K562 (cell line): ENCODE data around the gene MICALL2. TPM values are rescaled to one million over a fixed set of nuclear protein-coding genes. Genes with fewer than 3 reads are reported as not detected.

Source experiments
- EP400 ChIP-seq: fragments of 450-650 bp; IDR thresholded peaks from 2 replicates; pipeline ENCODE4 v1.6.1; 2017; ENCODE audit warnings: antibody characterized with exemption, mild to moderate bottlenecking, moderate library complexity
- ESRRB ChIP-seq: fragments of 250-450 bp; sonication (Bioruptor Pico); IDR thresholded peaks from 2 replicates; pipeline ENCODE4 v1.5.0; 2020; ENCODE audit warnings: mild to moderate bottlenecking, moderate library complexity, borderline replicate concordance
- FIP1L1 ChIP-seq: fragments of 200-400 bp; formaldehyde crosslinking; IDR thresholded peaks from 2 replicates; pipeline ENCODE4 v1.6.1; 2018; ENCODE audit warnings: mild to moderate bottlenecking, low read depth, low read length; ENCODE audit not compliant: poor library complexity, severe bottlenecking
- FOXJ3 ChIP-seq: sonication (generic); formaldehyde crosslinking; IDR thresholded peaks from 2 replicates; pipeline ENCODE4 v1.4.0; 2020; ENCODE audit warnings: mild to moderate bottlenecking, missing genetic modification reagents
- HDAC1 ChIP-seq, 2 experiments: fragments of 450-650 bp; IDR thresholded peaks; 2 replicates each; pipeline ENCODE4 v1.6.1; 2016 to 2017; ENCODE audit warnings: inconsistent platforms in 1 of 2, mild to moderate bottlenecking in 1 of 2, moderate library complexity in 1 of 2
- HNRNPUL1 ChIP-seq: fragments of 200-400 bp; formaldehyde crosslinking; IDR thresholded peaks from 2 replicates; pipeline ENCODE4 v1.6.1; 2017; ENCODE audit warnings: low read length
- MCM2 ChIP-seq: fragments of 450-650 bp; IDR thresholded peaks from 2 replicates; pipeline ENCODE4 v1.6.1; 2017; ENCODE audit warnings: low read depth, mild to moderate bottlenecking
- MYC ChIP-seq, 2 experiments: fragments of 250-450 bp in 1 of 2; sonication (Bioruptor Pico) in 1 of 2; IDR thresholded peaks; 2 replicates each; pipeline versions ENCODE4 v1.5.1 to v1.6.1; 2012 to 2021; ENCODE audit warnings: low read depth in 2 of 2, borderline replicate concordance in 1 of 2, improper control_type of control experiment in 1 of 2, low read length in 1 of 2, mild to moderate bottlenecking in 1 of 2, moderate library complexity in 1 of 2
- RHOXF2B ChIP-seq: fragments of 250-450 bp; sonication (Bioruptor Pico); conservative IDR thresholded peaks from 2 replicates; pipeline ENCODE4 v1.5.1; 2021
- SAP30 ChIP-seq: fragments of 200-600 bp; sonication (generic); IDR thresholded peaks from 2 replicates; pipeline ENCODE4 v1.6.1; 2012; ENCODE audit warnings: borderline replicate concordance, low read depth, mild to moderate bottlenecking, moderate library complexity, low read length, control low read depth, inconsistent platforms; ENCODE audit not compliant: insufficient read depth, poor library complexity, severe bottlenecking
- TAF7 ChIP-seq: fragments of 450-650 bp; IDR thresholded peaks from 2 replicates; pipeline ENCODE4 v1.6.1; 2016; ENCODE audit warnings: missing genetic modification characterization, missing compliant biosample characterization
- ZBTB8A ChIP-seq: fragments of 450-650 bp; IDR thresholded peaks from 2 replicates; pipeline ENCODE4 v1.6.1; 2018; ENCODE audit warnings: mild to moderate bottlenecking, moderate library complexity; ENCODE audit not compliant: partially characterized antibody
- ZNF785 ChIP-seq: fragments of 250-450 bp; sonication (Bioruptor Pico); IDR thresholded peaks from 2 replicates; pipeline ENCODE4 v1.4.0; 2020; ENCODE audit warnings: mild to moderate bottlenecking
- polyA plus RNA-seq, 8 experiments: library from polyadenylated mRNA; depleted of rRNA in 4 of 8; stranded (reverse) in 5 of 8; unstranded in 3 of 8; fragments of >200 nt; fragmentation: Nextera tagmentation in 2 of 8; fragmentation: Illumina TruSeq in 1 of 8; extraction: Ambion mirVana in 2 of 8; extraction: Trizol in 1 of 8; gene quantifications; 2 replicates each; pipeline versions ENCODE4 v1.2.1 to v1.2.3, GENCODE V29; 2011 to 2014; ENCODE audit warnings: inconsistent platforms in 1 of 8, missing spikeins in 1 of 8
- total RNA-seq, 7 experiments: library from RNA; depleted of rRNA in 6 of 7; stranded (reverse); fragments of >200 nt in 6 of 7; fragmentation: Illumina TruSeq in 2 of 7; extraction: Trizol in 2 of 7; gene quantifications; 2 replicates each; pipeline versions ENCODE4 v1.2.1 to v1.2.3, GENCODE V29; 2011 to 2021; ENCODE audit warnings: low replicate concordance in 1 of 7
- TF ChIP-seq, protein P1 (sequence below): fragments of 450-650 bp; formaldehyde crosslinking; IDR thresholded peaks from 2 replicates; pipeline ENCODE4 v1.4.0; 2020; ENCODE audit warnings: mild to moderate bottlenecking, moderate library complexity
- TF ChIP-seq, protein P2 (sequence below): fragments of 450-650 bp; IDR thresholded peaks from 2 replicates; pipeline ENCODE4 v1.6.1; 2014; ENCODE audit warnings: low read depth, mild to moderate bottlenecking, moderate library complexity, borderline replicate concordance
- TF ChIP-seq, protein P3 (sequence below): sonication (generic); formaldehyde crosslinking; IDR thresholded peaks from 2 replicates; pipeline ENCODE4 v1.8.1; 2023; ENCODE audit warnings: mild to moderate bottlenecking, missing genetic modification reagents

The MICALL2 gene
- total and polyA plus RNA-seq, 9 of the 15 experiments (the other 6 are each of a cell fraction or from before 2014, with no cell fraction given), result 1.8 to 103 (median 17.0) TPM

DNA sequence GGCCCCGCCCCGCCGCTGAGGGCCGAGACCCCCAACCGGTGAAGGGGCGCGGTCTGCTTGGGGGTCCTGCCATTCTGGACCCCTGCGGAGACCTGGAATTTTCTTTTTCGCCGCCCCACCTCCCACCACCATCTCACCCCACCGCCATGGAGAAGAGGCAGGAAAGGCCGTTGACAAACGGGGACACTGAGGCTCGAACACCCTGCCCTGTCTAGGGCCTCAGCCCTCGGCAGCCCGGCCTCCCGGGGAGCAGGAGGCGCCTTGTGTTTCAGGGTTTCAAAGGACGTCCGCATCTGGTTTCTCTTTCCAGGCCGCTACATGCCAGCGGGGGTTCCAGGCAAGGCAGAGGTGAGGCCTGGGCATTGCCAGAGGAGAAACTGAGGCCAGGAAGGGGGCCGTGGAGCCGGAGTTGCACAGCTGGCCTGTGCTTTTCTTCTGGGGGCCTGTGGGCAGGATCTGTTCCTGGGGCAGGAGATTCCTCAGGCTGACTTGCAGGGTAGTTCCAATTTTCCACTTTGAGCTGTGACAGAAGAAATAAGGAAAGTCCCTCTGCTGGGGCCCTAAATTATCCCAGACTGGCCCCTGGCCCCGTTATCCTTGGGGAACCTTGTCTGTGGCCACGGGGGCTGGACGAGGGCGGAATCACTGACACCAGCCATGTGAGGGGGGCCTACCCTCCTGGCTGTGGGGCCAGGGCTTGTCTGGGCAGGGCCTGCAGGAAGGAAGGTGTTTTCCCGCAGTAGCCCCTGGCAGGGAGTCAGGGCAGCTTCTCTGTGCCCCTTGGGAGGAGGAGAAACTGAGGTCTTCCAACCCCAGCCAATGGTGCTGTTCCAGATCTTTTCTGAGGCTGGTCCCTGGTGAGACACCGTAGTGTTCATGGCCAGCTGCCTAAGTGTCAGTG lies 900 bp upstream of the MICALL2 start (continued):
- no peak for TF ChIP-seq ESRRB (CRISPR knock-in tag)
- TF ChIP-seq RHOXF2B (CRISPR knock-in tag), result no peak
- TF ChIP-seq, protein P1, sequence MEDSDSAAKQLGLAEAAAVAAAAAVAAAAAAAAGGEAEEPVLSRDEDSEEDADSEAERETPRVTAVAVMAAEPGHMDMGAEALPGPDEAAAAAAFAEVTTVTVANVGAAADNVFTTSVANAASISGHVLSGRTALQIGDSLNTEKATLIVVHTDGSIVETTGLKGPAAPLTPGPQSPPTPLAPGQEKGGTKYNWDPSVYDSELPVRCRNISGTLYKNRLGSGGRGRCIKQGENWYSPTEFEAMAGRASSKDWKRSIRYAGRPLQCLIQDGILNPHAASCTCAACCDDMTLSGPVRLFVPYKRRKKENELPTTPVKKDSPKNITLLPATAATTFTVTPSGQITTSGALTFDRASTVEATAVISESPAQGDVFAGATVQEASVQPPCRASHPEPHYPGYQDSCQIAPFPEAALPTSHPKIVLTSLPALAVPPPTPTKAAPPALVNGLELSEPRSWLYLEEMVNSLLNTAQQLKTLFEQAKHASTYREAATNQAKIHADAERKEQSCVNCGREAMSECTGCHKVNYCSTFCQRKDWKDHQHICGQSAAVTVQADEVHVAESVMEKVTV, result no peak
- no peak for TF ChIP-seq TAF7 (tag)
- no peak for TF ChIP-seq FOXJ3
- peak; percentile 66 for TF ChIP-seq FIP1L1
- no peak for TF ChIP-seq ZBTB8A
- TF ChIP-seq, protein P2, sequence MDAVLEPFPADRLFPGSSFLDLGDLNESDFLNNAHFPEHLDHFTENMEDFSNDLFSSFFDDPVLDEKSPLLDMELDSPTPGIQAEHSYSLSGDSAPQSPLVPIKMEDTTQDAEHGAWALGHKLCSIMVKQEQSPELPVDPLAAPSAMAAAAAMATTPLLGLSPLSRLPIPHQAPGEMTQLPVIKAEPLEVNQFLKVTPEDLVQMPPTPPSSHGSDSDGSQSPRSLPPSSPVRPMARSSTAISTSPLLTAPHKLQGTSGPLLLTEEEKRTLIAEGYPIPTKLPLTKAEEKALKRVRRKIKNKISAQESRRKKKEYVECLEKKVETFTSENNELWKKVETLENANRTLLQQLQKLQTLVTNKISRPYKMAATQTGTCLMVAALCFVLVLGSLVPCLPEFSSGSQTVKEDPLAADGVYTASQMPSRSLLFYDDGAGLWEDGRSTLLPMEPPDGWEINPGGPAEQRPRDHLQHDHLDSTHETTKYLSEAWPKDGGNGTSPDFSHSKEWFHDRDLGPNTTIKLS, result no peak
- peak; percentile 32 for TF ChIP-seq SAP30
- no peak for TF ChIP-seq ZNF785 (CRISPR knock-in tag)
- TF ChIP-seq, protein P3, sequence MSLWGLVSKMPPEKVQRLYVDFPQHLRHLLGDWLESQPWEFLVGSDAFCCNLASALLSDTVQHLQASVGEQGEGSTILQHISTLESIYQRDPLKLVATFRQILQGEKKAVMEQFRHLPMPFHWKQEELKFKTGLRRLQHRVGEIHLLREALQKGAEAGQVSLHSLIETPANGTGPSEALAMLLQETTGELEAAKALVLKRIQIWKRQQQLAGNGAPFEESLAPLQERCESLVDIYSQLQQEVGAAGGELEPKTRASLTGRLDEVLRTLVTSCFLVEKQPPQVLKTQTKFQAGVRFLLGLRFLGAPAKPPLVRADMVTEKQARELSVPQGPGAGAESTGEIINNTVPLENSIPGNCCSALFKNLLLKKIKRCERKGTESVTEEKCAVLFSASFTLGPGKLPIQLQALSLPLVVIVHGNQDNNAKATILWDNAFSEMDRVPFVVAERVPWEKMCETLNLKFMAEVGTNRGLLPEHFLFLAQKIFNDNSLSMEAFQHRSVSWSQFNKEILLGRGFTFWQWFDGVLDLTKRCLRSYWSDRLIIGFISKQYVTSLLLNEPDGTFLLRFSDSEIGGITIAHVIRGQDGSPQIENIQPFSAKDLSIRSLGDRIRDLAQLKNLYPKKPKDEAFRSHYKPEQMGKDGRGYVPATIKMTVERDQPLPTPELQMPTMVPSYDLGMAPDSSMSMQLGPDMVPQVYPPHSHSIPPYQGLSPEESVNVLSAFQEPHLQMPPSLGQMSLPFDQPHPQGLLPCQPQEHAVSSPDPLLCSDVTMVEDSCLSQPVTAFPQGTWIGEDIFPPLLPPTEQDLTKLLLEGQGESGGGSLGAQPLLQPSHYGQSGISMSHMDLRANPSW (CRISPR knock-in tag), result no peak
- no peak for TF ChIP-seq HNRNPUL1
- no peak for TF ChIP-seq EP400
- TF ChIP-seq MCM2, result no peak
- TF ChIP-seq MYC (IDR thresholded peaks at IDR 0.05; ENCODE audit: low read depth, low read length), result peak; percentile 9; the same call in 1 of the 2 replicates
- TF ChIP-seq MYC (CRISPR knock-in tag; IDR thresholded peaks at IDR 0.05; ENCODE audit: borderline replicate concordance, low read depth), result peak; percentile 50; the same call in 1 of the 2 replicates
- 0 out of 4 replicates have a peak, but pooled peaks of 1 of the 2 experiments have one; percentile 23 for TF ChIP-seq HDAC1 (IDR thresholded peaks at IDR 0.05)
